HG02970 (cell line): ENCODE data around the gene FAM228A.

Experiments used
- ATAC-seq: cut with Tn5 transposase; IDR thresholded peaks from one replicate; pipeline ENCODE4 v1.9.1; 2021; ENCODE audit warnings: mild to moderate bottlenecking, moderate library complexity, moderate number of reproducible peaks; ENCODE audit not compliant: unreplicated experiment, low FRiP score

FAM228A gene

GRCh38 chr2:24221343-24222050, 46.6 kb downstream of the FAM228A start:
- ATAC-seq: no peak

- no peak for ATAC-seq
Observed at GRCh38 chr2:24222946-24223345, 48.1 kb downstream of the FAM228A start.

DNA sequence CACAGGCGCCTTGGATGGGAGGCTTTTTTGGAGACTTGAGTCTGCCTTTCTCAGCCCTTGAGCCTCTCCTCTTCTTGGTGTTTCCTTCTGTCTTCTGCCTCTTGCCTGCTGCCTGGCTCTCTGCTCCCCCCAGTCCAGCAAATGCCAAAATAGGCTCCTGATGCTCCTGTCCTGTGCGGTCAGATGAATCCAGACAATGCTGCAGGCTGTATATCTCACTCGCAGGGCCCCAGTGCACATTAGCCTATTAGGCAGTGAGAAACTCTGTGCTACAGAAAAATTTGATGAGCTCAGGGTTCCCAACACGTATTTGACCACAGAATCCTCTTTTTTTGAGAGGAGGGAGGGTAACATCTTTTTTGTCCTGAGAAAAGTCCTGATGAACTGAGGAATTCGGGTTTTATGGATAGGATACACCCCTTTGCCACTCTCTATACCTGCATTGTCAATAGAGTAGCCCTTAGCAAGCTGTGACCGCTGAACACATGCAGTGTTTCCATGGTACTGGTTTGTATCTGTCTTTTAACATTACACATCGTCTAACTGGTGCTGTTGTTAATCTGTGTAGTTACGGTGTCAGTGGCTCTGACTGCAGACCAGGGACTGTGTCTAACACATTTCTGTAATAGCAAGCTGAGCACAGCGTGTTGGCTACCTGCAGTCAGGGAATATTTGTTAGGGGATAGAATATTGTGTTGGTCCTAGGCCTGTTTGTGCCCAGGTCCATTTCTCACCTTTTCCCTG, 50.8 kb downstream of the FAM228A start:
- ATAC-seq: no peak

- ATAC-seq: no peak
Observed at GRCh38 chr2:24228470-24228869, 53.6 kb downstream of the FAM228A start.

DNA sequence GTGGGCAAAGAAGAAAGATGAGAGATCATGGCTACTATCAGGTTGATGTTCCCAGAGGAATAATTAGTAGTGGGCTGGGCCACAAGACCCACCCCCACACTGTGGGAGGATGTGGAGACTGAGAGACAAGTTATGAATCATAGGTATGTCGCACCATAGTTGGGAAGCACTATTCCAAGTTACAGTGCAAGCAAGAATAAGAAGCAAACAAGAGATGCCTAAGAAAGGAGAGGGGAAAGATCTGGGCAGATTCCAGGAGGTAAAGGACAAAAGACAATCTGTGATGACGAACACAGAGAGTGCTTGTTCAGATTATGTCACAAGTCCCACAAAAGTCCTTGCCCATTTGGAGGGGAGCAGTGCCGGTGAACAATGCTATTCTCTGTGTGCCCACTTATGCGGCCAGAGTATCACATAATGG, 56.6 kb downstream of the FAM228A start:
- ATAC-seq: no peak

- ATAC-seq: no peak
Observed at GRCh38 chr2:24233321-24233720, 58.5 kb downstream of the FAM228A start.

GRCh38 chr2:24237313-24237712, 62.5 kb downstream of the FAM228A start:
- no peak for ATAC-seq

GRCh38 chr2:24238158-24238557, 63.3 kb downstream of the FAM228A start:
- ATAC-seq: no peak

GRCh38 chr2:24239553-24239952, 64.7 kb downstream of the FAM228A start:
- ATAC-seq: no peak
